GM18870 (cell line): ENCODE data around the gene TWNK.
"Not testable (repeated sequence)": the region's sequence is repeated elsewhere in the genome, so short reads cannot be mapped to it uniquely, and the experiment has no call there.

Source experiments
- ATAC-seq: cut with Tn5 transposase; IDR thresholded peaks from one replicate; pipeline ENCODE4 v1.9.1; 2021; ENCODE audit warnings: moderate library complexity; ENCODE audit not compliant: unreplicated experiment

Gene TWNK

DNA sequence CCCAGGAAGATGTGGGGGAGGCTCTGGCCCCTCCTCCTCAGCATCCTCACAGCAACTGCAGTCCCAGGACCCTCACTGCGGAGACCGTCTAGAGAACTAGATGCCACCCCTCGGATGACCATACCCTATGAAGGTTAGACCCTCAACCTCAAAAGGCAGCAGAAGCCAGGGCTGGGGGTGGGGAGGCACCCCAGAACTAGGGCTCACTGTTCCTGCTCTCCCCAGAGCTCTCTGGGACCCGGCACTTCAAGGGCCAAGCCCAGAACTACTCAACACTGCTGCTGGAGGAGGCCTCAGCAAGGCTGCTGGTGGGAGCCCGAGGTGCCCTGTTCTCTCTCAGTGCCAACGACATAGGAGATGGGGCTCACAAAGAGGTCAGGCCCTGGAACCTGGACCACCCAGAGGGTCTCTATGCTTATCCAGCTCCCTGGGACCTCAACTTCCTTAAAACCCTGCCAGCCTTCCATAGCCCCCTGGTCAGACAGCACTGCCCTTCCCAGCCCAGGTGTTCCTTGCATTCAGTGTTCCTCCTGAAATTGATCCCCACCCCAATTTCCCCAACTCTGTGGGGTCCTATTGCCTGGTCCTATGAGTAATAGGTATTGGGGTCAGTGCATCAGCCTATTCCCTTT is 14.3 kb upstream of the TWNK start:
- no peak for ATAC-seq

DNA sequence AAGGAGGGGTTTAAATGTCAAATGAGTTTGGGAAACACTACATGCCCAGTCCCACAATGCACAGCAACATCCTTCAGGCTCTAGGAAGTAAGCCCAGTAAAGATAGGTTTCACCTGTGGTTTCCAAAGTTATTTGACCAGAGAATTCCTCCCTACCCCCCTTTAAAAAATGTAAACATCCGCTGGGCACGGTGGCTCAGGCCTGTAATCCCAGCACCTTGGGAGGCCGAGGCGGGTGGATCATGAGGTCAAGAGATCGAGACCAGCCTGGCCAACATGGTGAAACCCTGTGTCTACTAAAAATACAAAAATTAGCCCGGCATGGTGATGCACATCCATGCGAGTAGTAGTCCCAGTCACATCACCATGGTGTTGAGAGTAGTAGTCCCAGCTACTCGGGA is 11.9 kb upstream of the TWNK start:
- not testable (repeated sequence) for ATAC-seq

DNA sequence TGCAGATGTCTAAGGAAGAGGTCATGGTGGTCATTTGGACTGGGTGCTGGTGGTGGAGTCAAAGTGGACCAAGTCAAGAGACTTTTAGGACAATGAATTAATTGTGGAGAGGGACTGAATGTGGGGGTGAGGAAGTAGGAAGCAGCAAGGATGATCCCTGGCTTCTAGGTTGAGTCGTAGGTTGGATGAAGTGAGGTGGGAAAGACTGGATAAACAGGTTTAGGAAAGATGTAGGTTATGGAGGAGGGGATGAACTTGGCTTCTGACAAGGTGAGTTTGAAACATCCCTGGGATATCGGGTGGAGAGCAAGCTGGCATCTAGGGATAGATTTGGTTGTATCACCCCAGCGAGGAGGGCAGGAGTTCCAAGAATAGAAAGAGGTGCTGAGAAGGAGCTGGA is 10.4 kb upstream of the TWNK start:
- ATAC-seq: no peak

DNA sequence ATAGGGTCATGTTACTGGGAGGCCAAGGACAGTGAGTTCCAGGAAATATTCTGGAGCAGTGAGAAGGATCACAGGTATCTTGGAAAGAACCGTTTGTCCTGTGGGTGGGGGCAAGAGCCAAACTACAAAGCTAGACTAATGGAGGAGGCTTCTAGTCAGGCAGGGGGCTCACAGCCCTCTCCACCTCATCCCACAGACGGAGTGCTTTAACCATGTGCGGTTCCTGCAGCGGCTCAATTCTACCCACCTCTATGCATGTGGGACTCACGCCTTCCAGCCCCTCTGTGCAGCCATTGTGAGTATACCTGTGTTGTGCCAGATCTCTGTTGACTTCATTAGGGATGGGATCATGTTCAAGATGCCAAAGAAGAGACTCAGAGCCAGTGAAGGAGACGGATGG is 9.9 kb upstream of the TWNK start:
- ATAC-seq: no peak

DNA sequence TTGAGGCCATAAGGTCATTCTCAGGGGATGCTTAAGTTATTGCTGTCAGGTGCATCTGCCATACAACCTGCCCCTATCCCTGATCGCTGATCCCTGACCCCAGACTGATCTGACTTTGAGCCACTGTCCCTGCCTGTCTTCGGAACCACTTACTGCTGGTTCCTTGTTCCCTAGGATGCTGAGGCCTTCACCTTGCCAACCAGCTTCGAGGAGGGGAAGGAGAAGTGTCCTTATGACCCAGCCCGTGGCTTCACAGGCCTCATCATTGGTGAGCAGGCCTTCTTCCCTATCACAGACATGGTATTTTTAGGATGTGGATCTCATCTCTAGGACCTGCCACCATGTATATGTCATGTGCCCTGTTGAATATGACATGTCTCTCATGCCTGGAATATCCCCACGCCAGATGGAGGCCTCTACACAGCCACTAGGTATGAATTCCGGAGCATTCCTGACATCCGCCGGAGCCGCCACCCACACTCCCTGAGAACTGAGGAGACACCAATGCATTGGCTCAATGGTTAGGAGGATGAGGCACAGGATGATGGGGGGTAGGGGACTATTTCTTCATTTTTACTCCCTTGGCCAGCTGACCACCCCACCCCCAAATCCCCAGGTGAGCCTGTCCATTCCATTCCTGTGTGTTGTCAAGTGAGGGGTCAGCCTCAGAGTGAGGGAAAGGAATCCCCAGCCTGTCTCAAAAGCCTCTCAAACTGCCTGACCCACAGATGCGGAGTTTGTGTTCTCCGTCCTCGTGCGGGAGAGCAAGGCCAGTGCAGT is 9.0 kb upstream of the TWNK start:
- ATAC-seq: no peak

DNA sequence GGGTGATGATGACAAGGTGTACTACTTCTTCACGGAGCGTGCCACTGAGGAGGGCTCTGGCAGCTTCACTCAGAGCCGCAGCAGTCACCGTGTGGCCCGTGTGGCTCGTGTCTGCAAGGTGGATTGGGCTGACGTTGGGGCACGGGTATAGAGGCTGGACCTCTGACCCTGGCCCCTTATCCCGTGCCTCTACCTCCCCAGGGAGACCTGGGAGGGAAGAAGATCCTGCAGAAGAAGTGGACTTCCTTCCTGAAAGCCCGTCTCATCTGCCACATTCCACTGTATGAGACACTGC is 8.5 kb upstream of the TWNK start:
- ATAC-seq: no peak

DNA sequence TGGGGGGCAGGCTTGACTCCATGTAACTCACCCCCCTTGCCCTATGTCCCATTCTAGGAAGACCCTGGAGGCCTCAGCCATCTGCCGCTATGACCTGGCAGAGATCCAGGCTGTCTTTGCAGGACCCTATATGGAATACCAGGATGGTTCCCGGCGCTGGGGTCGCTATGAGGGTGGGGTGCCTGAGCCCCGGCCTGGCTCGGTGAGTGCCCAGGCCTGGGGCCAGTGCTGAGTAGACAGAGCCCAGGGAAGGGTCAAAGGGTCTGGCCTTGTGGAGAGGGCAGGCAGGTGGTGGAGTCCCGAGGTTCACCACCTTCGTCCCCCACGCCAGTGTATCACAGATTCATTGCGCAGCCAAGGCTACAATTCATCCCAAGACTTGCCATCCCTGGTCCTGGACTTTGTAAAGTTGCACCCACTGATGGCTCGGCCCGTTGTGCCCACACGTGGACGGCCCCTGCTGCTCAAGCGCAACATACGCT is 7.5 kb upstream of the TWNK start:
- no peak for ATAC-seq

DNA sequence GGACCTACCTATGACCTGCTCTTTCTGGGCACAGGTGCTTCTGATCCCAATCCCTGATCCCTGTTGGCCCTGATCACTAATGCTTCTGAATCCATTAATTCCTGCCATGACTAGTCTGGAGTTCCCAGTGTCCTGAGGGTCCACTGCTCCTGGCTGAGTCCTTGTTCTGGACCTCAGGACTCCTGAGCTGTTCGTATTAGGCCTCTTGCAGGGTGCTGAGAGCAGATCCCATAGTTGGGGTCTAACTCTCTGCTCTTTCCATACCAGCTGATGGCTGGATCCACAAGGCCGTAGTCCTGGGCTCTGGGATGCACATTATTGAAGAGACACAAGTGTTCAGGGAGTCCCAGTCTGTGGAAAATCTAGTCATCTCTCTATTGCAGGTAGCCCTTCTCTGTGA is 7.0 kb upstream of the TWNK start:
- ATAC-seq: no peak

DNA sequence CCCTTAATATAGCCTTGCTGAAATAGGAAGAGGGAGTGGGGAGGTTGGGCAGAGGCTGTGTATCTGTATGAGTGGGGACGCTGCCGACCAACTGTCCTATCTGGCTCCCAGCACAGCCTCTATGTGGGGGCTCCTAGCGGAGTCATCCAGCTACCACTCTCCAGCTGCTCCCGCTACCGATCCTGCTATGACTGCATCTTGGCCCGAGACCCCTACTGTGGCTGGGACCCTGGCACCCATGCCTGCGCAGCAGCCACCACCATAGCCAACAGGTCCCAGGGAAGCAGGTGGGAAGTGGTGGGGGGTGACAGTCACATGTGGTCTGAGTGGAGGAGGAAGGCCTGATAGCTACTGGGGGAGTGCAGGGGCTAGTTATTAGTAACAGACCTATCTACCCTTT is 6.6 kb upstream of the TWNK start:
- no peak for ATAC-seq

DNA sequence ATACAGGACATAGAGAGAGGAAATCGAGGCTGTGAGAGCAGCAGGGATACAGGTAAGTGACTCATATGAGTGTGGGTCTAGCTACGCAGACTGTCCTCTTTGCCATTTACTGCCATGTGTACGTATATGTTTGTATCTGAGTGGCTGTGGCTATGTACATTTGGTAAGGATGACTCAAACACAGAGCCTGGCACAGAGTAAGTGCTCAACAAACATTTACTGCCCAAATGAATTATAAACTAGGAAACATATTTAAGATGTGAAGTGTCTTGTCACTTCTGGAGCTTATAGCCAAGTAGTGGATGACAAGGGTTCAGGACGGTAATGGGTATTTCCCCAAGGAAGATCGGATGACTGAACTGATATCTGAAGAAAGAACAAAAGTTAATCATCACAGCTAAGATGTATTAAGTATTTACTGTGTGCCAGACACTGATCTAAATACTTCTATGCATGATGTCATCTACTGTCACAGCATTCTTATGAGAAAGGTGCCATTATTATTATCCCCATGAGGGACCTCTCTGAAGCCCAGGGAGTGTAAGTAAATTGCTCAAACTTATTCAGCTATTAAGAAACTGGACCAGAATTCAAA is 6.1 kb upstream of the TWNK start:
- no peak for ATAC-seq

DNA sequence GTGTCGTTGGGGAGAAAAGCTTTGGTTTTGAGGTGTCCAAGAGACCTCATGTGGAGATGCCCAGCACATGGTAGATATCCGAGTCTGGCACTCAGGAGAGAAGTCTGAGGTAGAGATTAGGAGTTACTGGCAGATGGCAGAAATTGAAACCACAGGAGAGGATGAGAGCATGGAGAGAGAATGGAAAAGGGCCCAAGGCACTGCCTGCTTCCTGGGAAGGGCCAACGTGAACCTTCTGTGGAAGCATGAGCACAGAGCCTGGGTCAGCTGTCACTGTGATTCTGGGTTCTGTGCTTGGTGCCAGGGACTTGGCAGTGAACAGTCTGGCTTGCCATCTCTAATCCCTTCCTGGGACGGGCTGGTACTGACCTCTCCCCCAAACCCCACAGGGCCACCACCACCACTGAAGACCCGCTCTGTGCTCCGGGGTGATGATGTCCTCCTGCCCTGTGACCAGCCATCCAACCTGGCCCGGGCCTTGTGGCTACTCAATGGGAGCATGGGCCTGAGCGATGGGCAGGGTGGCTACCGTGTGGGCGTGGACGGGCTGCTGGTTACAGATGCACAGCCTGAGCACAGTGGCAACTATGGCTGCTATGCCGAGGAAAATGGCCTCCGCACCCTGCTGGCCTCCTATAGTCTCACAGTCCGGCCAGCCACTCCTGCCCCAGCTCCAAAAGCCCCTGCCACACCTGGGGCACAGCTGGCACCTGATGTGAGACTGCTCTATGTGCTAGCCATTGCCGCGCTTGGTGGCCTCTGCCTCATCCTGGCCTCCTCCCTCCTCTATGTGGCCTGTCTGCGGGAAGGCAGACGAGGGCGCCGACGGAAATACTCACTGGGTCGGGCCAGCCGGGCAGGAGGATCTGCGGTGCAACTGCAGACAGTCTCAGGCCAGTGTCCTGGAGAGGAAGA is 4.2 kb upstream of the TWNK start:
- no peak for ATAC-seq

DNA sequence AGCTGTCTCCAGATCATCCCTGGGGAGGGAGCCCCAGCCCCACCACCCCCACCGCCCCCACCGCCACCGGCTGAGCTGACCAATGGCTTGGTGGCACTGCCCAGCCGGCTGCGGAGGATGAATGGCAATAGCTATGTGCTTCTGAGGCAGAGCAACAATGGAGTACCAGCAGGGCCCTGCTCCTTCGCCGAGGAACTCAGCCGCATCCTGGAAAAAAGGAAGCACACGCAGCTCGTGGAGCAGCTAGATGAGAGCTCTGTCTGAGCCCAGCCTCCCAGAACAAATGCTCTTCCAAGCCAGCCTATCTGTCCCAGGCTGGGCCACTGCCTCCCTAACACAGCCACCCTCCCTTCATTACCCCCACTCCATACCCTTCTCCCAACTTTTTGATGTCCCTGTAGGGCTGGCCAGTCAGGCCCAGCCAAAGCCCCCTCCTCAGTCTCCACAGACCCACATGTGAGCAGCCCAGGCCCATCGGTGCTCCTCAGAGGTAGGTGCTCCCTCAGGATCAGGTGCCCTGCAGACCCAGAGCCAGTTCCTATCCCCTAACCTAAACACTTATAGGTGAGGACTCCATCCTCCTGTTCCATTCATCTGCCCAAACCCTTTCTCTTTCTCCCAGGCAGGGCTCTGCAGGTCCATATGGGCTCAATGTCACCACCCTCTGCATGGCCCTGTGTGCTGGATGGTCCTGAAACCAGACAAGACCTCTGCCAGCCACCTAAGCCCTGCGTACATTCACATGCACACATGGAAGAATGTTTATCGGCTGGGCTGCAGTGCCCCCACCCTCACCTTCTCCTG is 3.3 kb upstream of the TWNK start:
- no peak for ATAC-seq

DNA sequence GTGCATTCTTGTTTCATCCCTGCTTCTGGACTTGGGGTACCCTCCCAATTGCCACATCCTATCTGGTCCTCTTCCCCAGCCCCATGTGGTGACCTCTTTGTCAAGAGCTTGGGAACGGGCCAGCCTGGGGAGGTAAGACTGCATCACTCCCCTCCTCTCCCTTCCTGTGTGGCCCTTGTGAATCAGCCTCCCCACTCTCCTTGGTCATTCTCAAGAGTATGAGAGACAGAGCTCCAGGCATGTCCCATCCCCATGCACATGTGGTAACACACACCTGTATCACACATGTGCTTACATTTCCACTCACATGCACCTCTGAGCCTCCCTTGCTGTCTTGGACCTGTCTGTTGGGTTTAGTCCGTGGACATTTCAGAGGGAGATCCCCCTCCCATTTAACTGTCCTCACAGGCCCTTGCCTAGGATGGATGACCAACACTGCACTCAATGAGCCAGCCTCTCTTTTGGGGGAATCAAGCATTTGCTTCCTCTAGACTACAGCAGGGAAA is 2.6 kb upstream of the TWNK start:
- no peak for ATAC-seq

DNA sequence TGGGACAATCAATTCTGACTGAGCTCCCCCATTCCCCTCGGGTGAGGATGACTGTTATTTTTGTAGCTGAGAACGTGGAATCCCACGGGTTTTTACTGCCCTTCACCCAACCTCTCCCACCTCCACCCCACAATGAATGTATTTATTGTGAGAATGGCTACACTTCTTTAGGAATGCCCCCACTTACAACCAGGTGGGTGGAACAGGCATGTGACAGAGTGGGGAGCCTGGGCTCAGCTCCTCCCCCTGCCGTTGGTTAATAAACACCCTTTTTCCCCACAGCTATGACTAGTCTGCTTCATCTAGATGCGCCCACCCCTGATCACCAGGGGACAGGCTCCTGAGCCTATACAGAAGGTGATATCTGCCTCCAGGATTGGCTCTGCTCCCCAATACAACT is 2.0 kb upstream of the TWNK start:
- no peak for ATAC-seq

DNA sequence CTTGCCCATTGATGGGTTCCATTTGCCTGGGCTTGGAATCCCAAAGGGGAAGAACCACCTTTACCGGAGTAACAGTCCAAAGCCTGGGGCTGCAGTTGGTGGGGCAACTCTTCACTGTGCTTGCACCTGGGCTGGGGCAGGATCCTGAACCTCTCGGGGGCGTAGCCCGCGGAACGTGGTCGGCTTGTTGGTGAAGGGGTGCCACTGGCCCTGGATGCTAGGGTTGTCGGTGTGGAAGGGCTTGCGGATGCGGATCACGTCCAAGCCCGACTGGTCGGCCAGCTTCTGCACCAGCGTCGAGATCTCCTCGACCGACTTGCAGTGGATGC is 756 bp upstream of the TWNK start:
- ATAC-seq: no peak

DNA sequence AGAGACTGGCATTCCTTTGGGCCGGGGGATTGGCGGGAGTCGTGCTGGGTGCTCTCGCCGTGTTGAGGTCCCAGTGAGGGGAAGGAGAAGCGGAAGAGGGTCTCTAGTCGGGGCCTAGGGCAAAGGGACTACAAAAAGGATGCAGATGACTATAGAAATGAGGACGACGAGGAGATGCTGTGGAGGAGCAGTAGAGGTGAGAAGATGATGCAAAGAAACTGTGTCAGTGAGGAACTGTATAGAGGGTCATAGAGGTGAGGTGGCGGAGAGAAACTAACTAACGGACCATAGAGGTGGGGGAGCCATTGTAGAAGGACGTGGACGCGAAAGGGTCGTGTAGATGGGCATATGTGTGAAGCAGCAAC is 324 bp downstream of the TWNK start:
- ATAC-seq: no peak

DNA sequence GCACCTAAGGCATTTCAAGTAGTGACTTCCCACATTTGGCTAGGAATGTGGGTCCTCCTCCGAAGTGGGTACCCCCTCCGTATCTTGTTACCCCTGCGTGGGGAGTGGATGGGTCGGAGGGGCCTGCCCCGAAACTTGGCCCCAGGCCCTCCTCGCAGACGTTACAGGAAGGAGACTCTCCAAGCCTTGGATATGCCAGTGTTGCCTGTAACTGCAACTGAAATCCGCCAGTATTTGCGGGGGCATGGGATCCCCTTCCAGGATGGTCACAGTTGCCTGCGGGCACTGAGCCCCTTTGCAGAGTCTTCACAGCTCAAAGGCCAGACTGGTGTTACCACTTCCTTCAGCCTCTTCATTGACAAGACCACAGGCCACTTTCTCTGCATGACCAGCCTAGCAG is 823 bp downstream of the TWNK start:
- no peak for ATAC-seq

DNA sequence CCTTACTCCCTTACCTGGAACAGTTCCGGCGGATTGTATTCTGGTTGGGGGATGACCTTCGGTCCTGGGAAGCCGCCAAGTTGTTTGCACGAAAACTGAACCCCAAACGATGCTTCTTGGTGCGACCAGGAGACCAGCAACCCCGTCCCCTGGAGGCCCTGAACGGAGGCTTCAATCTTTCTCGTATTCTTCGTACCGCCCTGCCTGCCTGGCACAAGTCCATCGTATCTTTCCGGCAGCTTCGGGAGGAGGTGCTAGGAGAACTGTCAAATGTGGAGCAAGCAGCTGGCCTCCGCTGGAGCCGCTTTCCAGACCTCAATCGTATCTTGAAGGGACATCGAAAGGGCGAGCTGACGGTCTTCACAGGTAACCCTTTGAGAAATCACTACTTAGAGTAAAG is 1.7 kb downstream of the TWNK start:
- ATAC-seq: no peak

DNA sequence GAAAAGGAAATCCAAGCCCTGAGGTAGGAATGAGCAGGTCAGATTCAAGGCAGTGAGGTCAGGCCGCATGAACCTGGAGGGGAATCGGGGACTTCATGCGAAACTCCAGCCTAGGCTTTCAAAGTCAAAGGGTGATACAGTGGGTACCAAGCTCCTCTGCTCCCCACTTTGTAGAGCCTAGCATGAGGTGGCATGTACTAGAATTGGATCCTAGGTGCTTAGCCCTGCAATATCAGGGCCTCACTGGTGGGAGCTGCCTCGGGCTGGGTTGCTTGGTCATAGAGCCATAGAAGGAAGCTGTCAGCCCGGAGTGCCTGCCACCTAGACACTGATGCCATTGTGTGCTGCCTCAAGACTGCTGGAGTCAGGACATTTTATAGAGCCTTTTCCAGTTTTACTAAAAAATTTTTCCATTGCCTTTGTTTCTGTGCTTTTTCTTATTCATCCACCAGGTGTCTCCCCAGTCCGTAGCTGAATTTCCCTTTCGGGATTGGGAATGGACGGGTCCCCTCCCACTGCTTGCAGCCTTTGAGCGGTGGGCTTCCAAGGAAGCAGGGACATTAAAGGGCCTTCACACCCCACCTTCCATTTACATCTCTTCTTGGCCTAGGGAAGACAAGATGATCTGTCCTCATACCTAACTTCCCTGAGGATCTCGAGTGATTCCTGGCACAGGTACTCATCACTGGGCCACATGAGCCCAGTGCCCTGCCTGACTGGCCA is 6.8 kb downstream of the TWNK start:
- no peak for ATAC-seq

DNA sequence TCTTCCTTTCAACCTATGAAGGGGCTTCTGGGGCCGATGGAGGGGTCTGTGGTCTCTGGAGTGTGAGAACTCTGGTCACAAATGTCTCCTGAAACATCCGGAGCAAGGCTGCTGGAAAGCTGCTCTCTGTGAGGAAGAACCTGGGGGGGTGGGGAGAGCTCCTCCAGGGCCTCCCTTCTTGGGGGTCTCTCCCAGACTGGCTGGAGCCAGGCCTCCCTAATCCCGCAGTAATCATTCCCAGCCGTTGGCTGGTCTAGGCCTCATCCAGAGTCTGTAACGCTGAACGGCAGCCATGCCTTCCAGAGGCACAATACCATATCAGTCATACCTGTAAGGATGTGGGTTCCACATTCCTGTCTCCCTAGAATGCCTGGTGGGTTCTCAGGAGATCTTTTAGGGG is 7.8 kb downstream of the TWNK start:
- no peak for ATAC-seq
